ENCODE data around the gene NLK.
"Not testable (repeated sequence)": the region's sequence is repeated elsewhere in the genome, so short reads cannot be mapped to it uniquely, and the experiment has no call there.

NLK gene

DNA sequence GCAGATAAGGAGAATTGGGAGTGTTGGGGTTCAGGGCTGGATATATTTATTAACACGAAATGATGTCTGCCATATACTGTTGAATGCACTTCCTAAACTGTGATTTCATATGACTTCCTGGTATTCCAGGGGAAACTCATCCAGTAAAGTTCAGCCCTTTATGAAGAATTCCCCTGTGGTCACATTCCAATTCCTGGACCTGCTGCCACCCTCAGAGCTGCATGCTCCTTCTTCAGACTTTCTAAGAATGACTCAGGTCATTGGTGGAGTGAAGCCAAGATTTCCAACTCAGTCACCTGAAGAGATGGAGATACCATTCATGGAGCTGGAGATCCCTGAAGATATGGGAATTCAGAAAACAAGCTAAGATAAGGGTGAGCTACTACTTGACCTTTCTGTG lies 162.3 kb downstream of the NLK start:
- TF ChIP-seq, protein P1, sequence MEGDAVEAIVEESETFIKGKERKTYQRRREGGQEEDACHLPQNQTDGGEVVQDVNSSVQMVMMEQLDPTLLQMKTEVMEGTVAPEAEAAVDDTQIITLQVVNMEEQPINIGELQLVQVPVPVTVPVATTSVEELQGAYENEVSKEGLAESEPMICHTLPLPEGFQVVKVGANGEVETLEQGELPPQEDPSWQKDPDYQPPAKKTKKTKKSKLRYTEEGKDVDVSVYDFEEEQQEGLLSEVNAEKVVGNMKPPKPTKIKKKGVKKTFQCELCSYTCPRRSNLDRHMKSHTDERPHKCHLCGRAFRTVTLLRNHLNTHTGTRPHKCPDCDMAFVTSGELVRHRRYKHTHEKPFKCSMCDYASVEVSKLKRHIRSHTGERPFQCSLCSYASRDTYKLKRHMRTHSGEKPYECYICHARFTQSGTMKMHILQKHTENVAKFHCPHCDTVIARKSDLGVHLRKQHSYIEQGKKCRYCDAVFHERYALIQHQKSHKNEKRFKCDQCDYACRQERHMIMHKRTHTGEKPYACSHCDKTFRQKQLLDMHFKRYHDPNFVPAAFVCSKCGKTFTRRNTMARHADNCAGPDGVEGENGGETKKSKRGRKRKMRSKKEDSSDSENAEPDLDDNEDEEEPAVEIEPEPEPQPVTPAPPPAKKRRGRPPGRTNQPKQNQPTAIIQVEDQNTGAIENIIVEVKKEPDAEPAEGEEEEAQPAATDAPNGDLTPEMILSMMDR (IDR thresholded peaks at IDR 0.05; ENCODE audit: borderline replicate concordance, control extremely low read depth, extremely low read depth, insufficient read depth, missing control alignments): no peak
- no peak for DNase-seq (ENCODE audit: low spot score)
- in situ Hi-C loops (cut with MboI; ENCODE audit: low sequenced_read_pairs, unreplicated experiment): no loop called here

DNA sequence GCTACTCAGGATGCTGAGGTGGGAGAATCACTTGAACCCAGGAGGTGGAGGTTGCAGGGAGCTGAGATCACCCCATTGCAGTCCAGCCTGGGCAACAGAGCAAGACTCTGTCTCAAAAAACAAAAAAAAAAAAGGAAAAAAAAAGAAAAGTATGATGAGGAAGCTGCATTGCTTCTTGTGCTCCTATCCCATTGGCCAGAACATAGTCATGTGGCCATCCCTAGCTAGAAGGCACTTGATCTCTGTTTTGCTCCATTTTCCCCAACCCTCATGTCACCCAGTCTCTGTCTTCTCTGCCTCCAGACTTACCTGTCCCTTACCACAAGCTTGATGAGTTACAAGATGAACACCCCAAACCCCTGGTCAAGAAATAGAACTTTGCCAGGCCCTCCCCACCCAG lies 163.8 kb downstream of the NLK start:
- TF ChIP-seq, protein P1 (IDR thresholded peaks at IDR 0.05; ENCODE audit: borderline replicate concordance, control extremely low read depth, extremely low read depth, insufficient read depth, missing control alignments): no peak
- no peak for DNase-seq (ENCODE audit: low spot score)
- in situ Hi-C loops (cut with MboI; ENCODE audit: low sequenced_read_pairs, unreplicated experiment): no loop called here

DNA sequence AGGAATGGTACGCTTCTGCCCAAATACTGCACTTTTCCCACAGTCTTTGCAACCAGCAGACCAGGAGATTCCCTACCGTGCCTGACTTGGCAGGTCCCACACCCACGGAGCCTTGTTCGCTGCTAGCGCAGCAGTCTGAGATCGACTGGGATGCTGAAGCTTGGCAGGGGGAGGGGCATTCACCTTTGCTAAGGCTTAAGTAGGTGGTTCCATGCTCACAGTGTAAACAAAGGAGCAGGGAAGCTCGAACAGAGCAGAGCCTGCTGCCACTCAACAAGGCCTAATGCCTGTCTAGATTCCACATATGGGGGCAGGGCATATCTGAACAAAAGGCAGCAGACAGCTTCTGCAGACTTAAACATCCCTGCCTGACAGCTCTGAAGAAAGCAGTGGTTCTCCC lies 169.3 kb downstream of the NLK start:
- no peak for DNase-seq (ENCODE audit: low spot score)
- in situ Hi-C loops (cut with MboI; ENCODE audit: low sequenced_read_pairs, unreplicated experiment): no loop called here
- TF ChIP-seq, protein P1 (IDR thresholded peaks at IDR 0.05; ENCODE audit: borderline replicate concordance, control extremely low read depth, extremely low read depth, insufficient read depth, missing control alignments): no peak

DNA sequence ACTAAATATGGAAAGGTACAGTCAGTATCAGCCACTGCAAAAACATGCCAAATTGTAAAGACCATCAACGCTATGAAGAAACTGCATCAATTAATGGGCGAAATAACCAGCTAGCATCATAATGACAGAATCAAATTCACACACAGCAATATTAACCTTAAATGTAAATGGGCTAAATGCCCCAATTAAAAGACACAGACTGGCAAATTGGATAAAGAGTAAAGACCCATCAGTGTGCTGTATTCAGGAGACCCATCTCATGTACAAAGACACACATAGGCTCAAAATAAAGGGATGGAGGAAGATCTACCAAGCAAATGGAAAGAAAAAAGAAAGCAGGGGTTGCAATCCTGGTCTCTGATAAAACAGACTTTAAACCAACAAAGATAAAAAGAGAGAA lies 171.1 kb downstream of the NLK start:
- DNase-seq (ENCODE audit: low spot score); in situ Hi-C loops (cut with MboI; ENCODE audit: low sequenced_read_pairs, unreplicated experiment): not testable (repeated sequence)

DNA sequence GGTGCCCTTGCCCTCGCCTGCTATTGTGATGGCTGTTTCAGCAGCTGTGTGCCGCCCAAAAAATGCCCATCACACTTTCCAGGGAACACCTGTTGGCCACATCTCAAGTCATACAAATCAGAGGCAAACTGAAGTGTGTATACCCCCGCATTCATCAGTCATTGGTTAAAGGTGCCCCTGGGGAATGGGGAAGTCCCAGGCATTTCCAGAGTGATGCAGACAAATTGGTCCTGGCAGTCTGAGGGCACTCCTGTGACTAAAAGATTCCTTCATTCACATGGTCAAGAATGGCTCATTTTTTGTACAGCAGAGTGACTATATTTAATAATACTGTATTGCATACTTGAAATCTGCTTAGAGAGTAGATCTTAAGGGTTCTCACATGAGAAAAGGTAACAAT lies 173.6 kb downstream of the NLK start:
- DNase-seq (ENCODE audit: low spot score): no peak
- in situ Hi-C loops (cut with MboI; ENCODE audit: low sequenced_read_pairs, unreplicated experiment): no loop called here
- TF ChIP-seq, protein P1 (IDR thresholded peaks at IDR 0.05; ENCODE audit: borderline replicate concordance, control extremely low read depth, extremely low read depth, insufficient read depth, missing control alignments): no peak

DNA sequence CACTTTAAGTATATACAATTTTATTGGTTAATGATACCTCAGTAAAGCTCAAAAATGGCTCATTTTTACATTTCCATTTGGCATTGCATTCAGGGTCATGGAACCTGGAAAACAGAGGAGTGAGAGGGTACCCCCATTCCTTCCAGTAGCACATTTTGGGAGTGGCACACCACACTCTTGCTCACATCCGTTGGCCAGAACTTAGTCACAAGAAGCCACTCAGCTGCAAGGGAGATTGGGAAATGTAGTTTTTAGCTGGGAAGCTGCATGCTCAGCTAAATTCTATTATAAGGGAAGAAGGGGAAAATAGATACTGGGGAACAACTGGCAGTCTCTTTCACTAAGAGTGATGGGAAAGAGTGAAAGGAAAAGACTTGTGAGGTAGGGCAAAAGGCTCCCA lies 174.1 kb downstream of the NLK start:
- in situ Hi-C loops (cut with MboI; ENCODE audit: low sequenced_read_pairs, unreplicated experiment): no loop called here
- no peak for DNase-seq (ENCODE audit: low spot score)
- TF ChIP-seq, protein P1 (IDR thresholded peaks at IDR 0.05; ENCODE audit: borderline replicate concordance, control extremely low read depth, extremely low read depth, insufficient read depth, missing control alignments): no peak

DNA sequence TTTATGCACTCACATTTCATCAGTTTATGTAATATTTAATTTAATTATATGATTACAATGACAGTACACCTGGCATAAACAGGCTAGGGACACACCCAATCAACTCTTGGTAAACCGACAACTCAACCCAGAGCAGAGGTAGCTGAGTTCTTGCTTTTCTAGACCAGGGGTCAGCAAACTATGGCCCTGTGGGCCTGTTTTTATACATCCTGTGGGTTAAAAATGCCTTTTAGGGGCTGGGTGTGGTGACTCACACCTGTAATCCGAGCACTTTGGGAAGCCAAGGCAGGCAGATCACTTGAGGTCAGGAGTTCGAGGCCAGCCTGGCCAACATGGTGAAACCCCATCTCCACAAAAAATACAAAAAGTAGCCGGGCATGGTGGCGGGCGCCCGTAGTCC lies 177.3 kb downstream of the NLK start:
- TF ChIP-seq, protein P1 (IDR thresholded peaks at IDR 0.05; ENCODE audit: borderline replicate concordance, control extremely low read depth, extremely low read depth, insufficient read depth, missing control alignments): no peak
- in situ Hi-C loops (cut with MboI; ENCODE audit: low sequenced_read_pairs, unreplicated experiment): no loop called here
- DNase-seq (ENCODE audit: low spot score): no peak
